H9 (cell line): Measurements from ENCODE around the gene HARS1. TPM values are rescaled to one million over a fixed set of nuclear protein-coding genes. Genes with fewer than 3 reads are reported as not detected.

ENCODE experiments used
- DNase-seq: peaks from one replicate; pipeline ENCODE4 v3.0.0-alpha.2; 2017
- H2AFZ ChIP-seq: one replicate; pipeline ENCODE4 v1.6.1; 2013; ENCODE audit warnings: mild to moderate bottlenecking, low read length, control low read depth, moderate library complexity
- H2AK5ac ChIP-seq: 2 replicates; pipeline ENCODE4 v1.6.1; 2013; ENCODE audit warnings: low read length, control low read depth, mixed read lengths; ENCODE audit not compliant: insufficient read length
- H2BK120ac ChIP-seq: one replicate; pipeline ENCODE4 v1.6.1; 2013; ENCODE audit warnings: low read depth, mild to moderate bottlenecking, low read length, control low read depth, inconsistent platforms; ENCODE audit not compliant: poor library complexity, severe bottlenecking
- H2BK12ac ChIP-seq: 2 replicates; pipeline ENCODE4 v1.6.1; 2013; ENCODE audit warnings: low read length, control low read depth, mixed read lengths, low read depth; ENCODE audit not compliant: insufficient read length
- H2BK15ac ChIP-seq: 2 replicates; pipeline ENCODE4 v1.6.1; 2013; ENCODE audit warnings: low read depth, low read length, control low read depth
- H2BK20ac ChIP-seq: one replicate; pipeline ENCODE4 v1.6.1; 2013; ENCODE audit warnings: low read depth, mild to moderate bottlenecking, low read length, control low read depth, inconsistent platforms; ENCODE audit not compliant: poor library complexity, severe bottlenecking
- H2BK5ac ChIP-seq: 2 replicates; pipeline ENCODE4 v1.6.1; 2013; ENCODE audit warnings: low read length, control low read depth, mixed read lengths; ENCODE audit not compliant: insufficient read length
- H3K14ac ChIP-seq: 2 replicates; pipeline ENCODE4 v1.6.1; 2013; ENCODE audit warnings: low read length, control low read depth; ENCODE audit not compliant: insufficient read depth
- H3K18ac ChIP-seq: 2 replicates; pipeline ENCODE4 v1.6.1; 2013; ENCODE audit warnings: low read depth, mild to moderate bottlenecking, mixed read lengths, low read length, control low read depth; ENCODE audit not compliant: insufficient read length
- H3K23ac ChIP-seq: 2 replicates; pipeline ENCODE4 v1.6.1; 2013; ENCODE audit warnings: low read length, control low read depth, mixed read lengths, low read depth; ENCODE audit not compliant: insufficient read length
- H3K23me2 ChIP-seq: 2 replicates; pipeline ENCODE4 v1.6.1; 2013; ENCODE audit warnings: low read depth, mild to moderate bottlenecking, mixed read lengths, low read length, control low read depth; ENCODE audit not compliant: insufficient read length, poor library complexity, severe bottlenecking
- H3K27ac ChIP-seq: 2 replicates; pipeline ENCODE4 v1.5.1; 2013; ENCODE audit warnings: low read length, control low read depth, mixed read lengths, low read depth; ENCODE audit not compliant: insufficient read length
- H3K27me3 ChIP-seq: 2 replicates; pipeline ENCODE4 v1.6.1; 2013; ENCODE audit warnings: low read length, control low read depth, inconsistent platforms; ENCODE audit not compliant: insufficient read depth
- H3K4ac ChIP-seq: 2 replicates; pipeline ENCODE4 v1.6.1; 2013; ENCODE audit warnings: low read depth, mild to moderate bottlenecking, control low read depth, inconsistent platforms, low read length, moderate library complexity
- H3K4me1 ChIP-seq: 2 replicates; pipeline ENCODE4 v1.6.1; 2013; ENCODE audit warnings: low read length, control low read depth, inconsistent platforms; ENCODE audit not compliant: insufficient read depth
- H3K4me2 ChIP-seq: 2 replicates; pipeline ENCODE4 v1.6.1; 2013; ENCODE audit warnings: low read length, control low read depth, mixed read lengths; ENCODE audit not compliant: insufficient read length, insufficient read depth
- H3K56ac ChIP-seq: 2 replicates; pipeline ENCODE4 v1.6.1; 2013; ENCODE audit warnings: low read depth, mild to moderate bottlenecking, mixed read lengths, low read length, control low read depth; ENCODE audit not compliant: insufficient read length
- H3K79me1 ChIP-seq: 2 replicates; pipeline ENCODE4 v1.6.1; 2013; ENCODE audit warnings: low read depth, mild to moderate bottlenecking, moderate library complexity, low read length, control low read depth, inconsistent platforms; ENCODE audit not compliant: insufficient read depth, poor library complexity, severe bottlenecking
- H3K79me2 ChIP-seq: 2 replicates; pipeline ENCODE4 v1.6.1; 2013; ENCODE audit warnings: low read length, control low read depth, inconsistent platforms; ENCODE audit not compliant: insufficient read depth
- H3K9ac ChIP-seq: 2 replicates; pipeline ENCODE4 v1.6.1; 2013; ENCODE audit warnings: low read length, control low read depth, mixed read lengths; ENCODE audit not compliant: insufficient read length; ENCODE audit errors: extremely low read depth
- H3K9me3 ChIP-seq: one replicate; pipeline ENCODE4 v1.6.1; 2013; ENCODE audit warnings: low read depth, low read length, inconsistent platforms; ENCODE audit not compliant: control insufficient read depth
- H3T11ph ChIP-seq: one replicate; pipeline ENCODE4 v1.6.1; 2013; ENCODE audit warnings: mild to moderate bottlenecking, low read length, control low read depth, inconsistent platforms
- H4K20me1 ChIP-seq: one replicate; pipeline ENCODE4 v1.6.1; 2013; ENCODE audit not compliant: control insufficient read depth, insufficient read length, insufficient read depth
- H4K5ac ChIP-seq: 2 replicates; pipeline ENCODE4 v1.6.1; 2013; ENCODE audit warnings: low read depth, mild to moderate bottlenecking, mixed read lengths, low read length, control low read depth; ENCODE audit not compliant: insufficient read length
- H4K8ac ChIP-seq: replicated peaks from 2 replicates; pipeline ENCODE4 v1.6.1; 2013; ENCODE audit warnings: low read length, control low read depth, mixed read lengths, low read depth; ENCODE audit not compliant: insufficient read length
- H4K91ac ChIP-seq: 2 replicates; pipeline ENCODE4 v1.6.1; 2013; ENCODE audit warnings: low read depth, mild to moderate bottlenecking, moderate library complexity, mixed read lengths, low read length, control low read depth; ENCODE audit not compliant: insufficient read length
- H3K27ac Mint-ChIP-seq, 3 experiments: 2 replicates in 2 of 3; 3 replicates in 1 of 3; pipeline ENCODE4 v1.8.0; 2020 to 2021; ENCODE audit warnings: mixed read lengths in 3 of 3, mild to moderate bottlenecking in 1 of 3, moderate library complexity in 1 of 3
- H3K27me3 Mint-ChIP-seq: 2 replicates; pipeline ENCODE4 v1.8.0; 2021; ENCODE audit warnings: low read depth, mild to moderate bottlenecking, moderate library complexity, mixed read lengths
- H3K36me3 Mint-ChIP-seq, 3 experiments: 2 replicates in 2 of 3; 3 replicates in 1 of 3; pipeline ENCODE4 v1.8.0; 2020 to 2021; ENCODE audit warnings: low read depth in 3 of 3, mixed read lengths in 3 of 3; ENCODE audit not compliant: insufficient read depth in 1 of 3
- H3K4me1 Mint-ChIP-seq, 2 experiments: 2 replicates each; pipeline ENCODE4 v1.8.0; 2020; ENCODE audit warnings: mixed read lengths in 2 of 2
- H3K4me3 Mint-ChIP-seq, 2 experiments: 2 replicates in 1 of 2; 3 replicates in 1 of 2; pipeline ENCODE4 v1.8.0; 2020 to 2021; ENCODE audit warnings: mild to moderate bottlenecking in 2 of 2, mixed read lengths in 2 of 2, moderate library complexity in 1 of 2
- H3K9me3 Mint-ChIP-seq, 2 experiments: 2 replicates in 1 of 2; 3 replicates in 1 of 2; pipeline ENCODE4 v1.8.0; 2020; ENCODE audit warnings: mild to moderate bottlenecking in 2 of 2, mixed read lengths in 2 of 2, moderate library complexity in 1 of 2
- CTCF ChIP-seq: fragments of 200-600 bp; sonication (generic); conservative IDR thresholded peaks from 3 replicates; pipeline ENCODE4 v1.8.0; 2021; ENCODE audit warnings: antibody characterized with exemption, mild to moderate bottlenecking
- WGBS: extraction: QIAGEN DNeasy Blood & Tissue Kit; methylation state at CpG from one replicate; pipeline ENCODE4 v1.1.7; 2013; ENCODE audit warnings: missing lambda C conversion rate, low lambda C conversion rate, mixed read lengths; ENCODE audit not compliant: insufficient read length; ENCODE audit errors: extremely low coverage; 5-methylcytosine and 5-hydroxymethylcytosine counted together
- total RNA-seq: library from RNA; stranded (reverse); gene quantifications from 2 replicates; pipeline ENCODE4 v1.2.1, GENCODE V29; 2021

The HARS1 gene
- total RNA-seq, 1 experiment from 2014 or later, result 70.2 TPM

GRCh38 chr5:140700177-140701144 lies 9.3 kb upstream of the HARS1 start, which contains the start of gene ZMAT2:
Gene ZMAT2, plus strand, starts transcription at chr5:140700447. Its CDS starts 14 bp downstream, at chr5:140700461.
- H3K4me1 Mint-ChIP-seq, result peaks cover 17 to 20% of the 10 kb centered on the region in 2 experiments
- no peak within 1 kb of the TSS for H2AK5ac ChIP-seq
- H3K36me3 Mint-ChIP-seq, result peaks cover 50 to 91% (median 75%) of the 10 kb centered on the region in 3 experiments
- no peaks in the 10 kb centered on the region for H3K27me3 Mint-ChIP-seq
- no peak within 1 kb of the TSS for H2BK12ac ChIP-seq
- peak within 1 kb of the TSS; percentile 95 for H3K4me2 ChIP-seq
- peak; percentile 97 for DNase-seq
- peak within 1 kb of the TSS; percentile 93 to 99 (median 95) for H3K27ac Mint-ChIP-seq
- H3K23me2 ChIP-seq, result no peaks in the 10 kb centered on the region
- H3K79me1 ChIP-seq, result no peaks in the 10 kb centered on the region
- H3T11ph ChIP-seq, result no peak within 1 kb of the TSS
- no CpG with 5 or more reads among the region's 44 CpGs for WGBS
- peaks cover 6% of the 10 kb centered on the region; the same call in 1 of the 2 replicates for H3K79me2 ChIP-seq
- no peak within 1 kb of the TSS for H2BK120ac ChIP-seq
- H3K9me3 Mint-ChIP-seq, result no peaks in the 10 kb centered on the region
- H4K5ac ChIP-seq, result no peak within 1 kb of the TSS
- peak within 1 kb of the TSS; percentile 97 for H3K4me3 Mint-ChIP-seq
- H2BK5ac ChIP-seq, result peak within 1 kb of the TSS; percentile 42
- H3K56ac ChIP-seq, result no peak within 1 kb of the TSS
- H3K27ac ChIP-seq, result no peak within 1 kb of the TSS
- no peaks in the 10 kb centered on the region for H3K27me3 ChIP-seq
- peak within 1 kb of the TSS; percentile 98 for H3K9ac ChIP-seq
- no peaks in the 10 kb centered on the region for H3K9me3 ChIP-seq
- no peaks in the 10 kb centered on the region for H3K4me1 ChIP-seq
- H3K23ac ChIP-seq, result no peak within 1 kb of the TSS
- TF ChIP-seq CTCF, result no peak
- no peak within 1 kb of the TSS for H4K91ac ChIP-seq
- H2BK20ac ChIP-seq, result no peak within 1 kb of the TSS
- no peak within 1 kb of the TSS for H2AFZ ChIP-seq
- H4K8ac ChIP-seq, result no peak within 1 kb of the TSS
- H2BK15ac ChIP-seq, result no peak within 1 kb of the TSS
- H3K4ac ChIP-seq, result no peak within 1 kb of the TSS
- no peaks in the 10 kb centered on the region for H4K20me1 ChIP-seq
- peak within 1 kb of the TSS; percentile 60 for H3K18ac ChIP-seq
- peak within 1 kb of the TSS; percentile 55 for H3K14ac ChIP-seq
